HT-29 (cell line): Measurements from ENCODE around the gene AEBP1. TPM values are rescaled to one million over a fixed set of nuclear protein-coding genes. Genes with fewer than 3 reads are reported as not detected.
A peak's percentile ranks its signal among the peaks of the same experiment; 100 is the strongest.

Source experiments
- DNase-seq: peaks from one replicate; pipeline ENCODE4 v3.0.0-alpha.2; 2015; ENCODE audit warnings: low spot score
- total RNA-seq: library from RNA; depleted of rRNA; stranded (reverse); fragments of >200 nt; shearing (Covaris generic); gene quantifications from 2 replicates; pipeline ENCODE4 v1.2.3, GENCODE V29; 2014

The AEBP1 gene
- total RNA-seq, 1 experiment from 2014 or later = not detected

GRCh38 chr7:44140341-44140740 lies 36.2 kb downstream of the AEBP1 start:
- DNase-seq = no peak

GRCh38 chr7:44141221-44141850 lies 37.2 kb downstream of the AEBP1 start, which contains the start of gene MYL7:
TSS of gene MYL7 (minus strand) at chr7:44141332. CDS start at chr7:44141305, 27 bp downstream.
- DNase-seq = no peak

GRCh38 chr7:44142028-44142427 lies 37.9 kb downstream of the AEBP1 start:
- no peak for DNase-seq

GRCh38 chr7:44143646-44144250 lies 39.6 kb downstream of the AEBP1 start:
- DNase-seq = no peak

- DNase-seq = no peak
Measured at GRCh38 chr7:44144426-44144967, 40.4 kb downstream of the AEBP1 start.

- DNase-seq = no peak
Measured at GRCh38 chr7:44144968-44145478, 40.9 kb downstream of the AEBP1 start.

GRCh38 chr7:44145479-44145968 lies 41.4 kb downstream of the AEBP1 start:
- no peak for DNase-seq

GRCh38 chr7:44145969-44146911 lies 42.1 kb downstream of the AEBP1 start:
- DNase-seq = peak; percentile 24

GRCh38 chr7:44147026-44147991 lies 43.2 kb downstream of the AEBP1 start:
- DNase-seq = no peak

GRCh38 chr7:44148166-44148565 lies 44.0 kb downstream of the AEBP1 start:
- DNase-seq = no peak

GRCh38 chr7:44148961-44149536 lies 44.9 kb downstream of the AEBP1 start:
- DNase-seq = no peak

- no peak for DNase-seq
Measured at GRCh38 chr7:44149571-44150465, 45.7 kb downstream of the AEBP1 start.

- no peak for DNase-seq
Measured at GRCh38 chr7:44150466-44150832, 46.3 kb downstream of the AEBP1 start.

GRCh38 chr7:44150966-44151941 lies 47.1 kb downstream of the AEBP1 start:
- DNase-seq = no peak

- DNase-seq = no peak
Measured at GRCh38 chr7:44151956-44152355, 47.8 kb downstream of the AEBP1 start.

- peak; percentile 5 for DNase-seq
Measured at GRCh38 chr7:44152971-44153947, 49.1 kb downstream of the AEBP1 start.

- no peak for DNase-seq
Measured at GRCh38 chr7:44153948-44154335, 49.8 kb downstream of the AEBP1 start.
